ENCODE data around the gene CLCN1.

Gene CLCN1

DNA sequence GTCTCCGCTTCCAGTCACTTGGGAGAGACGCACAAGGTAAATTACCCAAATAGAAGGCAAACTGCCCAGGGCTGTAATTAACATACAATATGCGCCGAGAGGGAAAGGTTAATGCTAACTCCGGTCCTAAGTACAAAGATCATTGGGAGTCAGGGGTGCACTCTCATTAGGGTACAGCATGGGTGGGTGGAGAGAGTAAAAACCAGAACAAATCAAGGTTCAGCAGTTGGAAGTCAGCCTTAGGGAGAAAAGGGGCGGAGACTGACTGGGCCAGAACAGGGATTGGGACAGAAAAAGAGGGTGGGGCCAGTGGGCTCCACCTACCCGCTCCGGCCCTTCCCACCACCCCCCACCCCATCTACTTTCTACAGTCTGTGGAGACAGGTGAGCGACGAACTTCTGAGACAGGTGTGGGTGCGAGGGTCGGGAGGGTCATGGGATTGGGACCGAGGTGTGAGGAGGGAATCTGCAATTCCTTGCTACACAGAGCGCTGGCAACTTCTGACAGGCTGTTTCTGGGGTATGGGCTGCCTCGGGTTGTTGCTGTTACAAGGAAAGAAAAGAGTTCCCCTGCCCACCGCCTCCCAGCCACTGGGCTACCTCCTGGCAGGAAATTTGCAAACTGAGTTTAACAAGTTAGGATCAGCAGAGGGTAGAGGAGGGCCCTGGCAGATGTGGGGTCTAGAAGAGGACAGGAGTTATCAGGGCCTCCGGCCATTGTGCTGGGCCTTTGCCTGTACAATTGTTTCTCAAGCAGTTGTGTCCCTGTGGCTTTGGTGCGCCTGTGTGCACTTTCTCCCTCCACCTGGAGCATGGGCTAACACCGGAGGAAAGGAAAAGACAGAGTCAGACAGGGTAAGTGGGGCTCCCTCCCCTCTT is 31.1 kb upstream of the CLCN1 start, which contains the start of gene TMEM139:
Gene TMEM139 (plus strand): TSS at position 368 of the 879 bp plus-strand sequence. CDS start 1,000 bp downstream, outside the sequence.
- no peak within 1 kb of the TSS for H3K27ac ChIP-seq (replicated peaks)
- DNase-seq (ENCODE audit: low read depth in 1 of 2, low spot score in 1 of 2) = no peak
- TF ChIP-seq, protein P1, sequence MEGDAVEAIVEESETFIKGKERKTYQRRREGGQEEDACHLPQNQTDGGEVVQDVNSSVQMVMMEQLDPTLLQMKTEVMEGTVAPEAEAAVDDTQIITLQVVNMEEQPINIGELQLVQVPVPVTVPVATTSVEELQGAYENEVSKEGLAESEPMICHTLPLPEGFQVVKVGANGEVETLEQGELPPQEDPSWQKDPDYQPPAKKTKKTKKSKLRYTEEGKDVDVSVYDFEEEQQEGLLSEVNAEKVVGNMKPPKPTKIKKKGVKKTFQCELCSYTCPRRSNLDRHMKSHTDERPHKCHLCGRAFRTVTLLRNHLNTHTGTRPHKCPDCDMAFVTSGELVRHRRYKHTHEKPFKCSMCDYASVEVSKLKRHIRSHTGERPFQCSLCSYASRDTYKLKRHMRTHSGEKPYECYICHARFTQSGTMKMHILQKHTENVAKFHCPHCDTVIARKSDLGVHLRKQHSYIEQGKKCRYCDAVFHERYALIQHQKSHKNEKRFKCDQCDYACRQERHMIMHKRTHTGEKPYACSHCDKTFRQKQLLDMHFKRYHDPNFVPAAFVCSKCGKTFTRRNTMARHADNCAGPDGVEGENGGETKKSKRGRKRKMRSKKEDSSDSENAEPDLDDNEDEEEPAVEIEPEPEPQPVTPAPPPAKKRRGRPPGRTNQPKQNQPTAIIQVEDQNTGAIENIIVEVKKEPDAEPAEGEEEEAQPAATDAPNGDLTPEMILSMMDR (IDR thresholded peaks at IDR 0.05; ENCODE audit: insufficient read depth, low read length) = no peak
- TF ChIP-seq REST (IDR thresholded peaks at IDR 0.05; ENCODE audit: insufficient replicate concordance, low read depth) (no peak), GABPA (IDR thresholded peaks at IDR 0.05; ENCODE audit: low read depth) (no peak), SPI1 (IDR thresholded peaks at IDR 0.05; ENCODE audit: borderline replicate concordance, low read depth) (no peak), POLR2AphosphoS5 (IDR thresholded peaks at IDR 0.05; ENCODE audit: low read depth) (no peak)
- H3K27me3 ChIP-seq (ENCODE audit: insufficient read depth, poor library complexity, severe bottlenecking) = no peaks in the 10 kb centered on the region
- no peak within 1 kb of the TSS for H3K4me3 ChIP-seq (replicated peaks; ENCODE audit: insufficient read depth, low read length)

- DNase-seq (ENCODE audit: low read depth in 1 of 2, low spot score in 1 of 2) = no peak
- Histone ChIP-seq H3K27ac (replicated peaks) (no peak overlapping the region), H3K4me3 (replicated peaks; ENCODE audit: insufficient read depth, low read length) (no peak overlapping the region), H3K27me3 (ENCODE audit: insufficient read depth, poor library complexity, severe bottlenecking) (no peaks in the 10 kb centered on the region)
- TF ChIP-seq, protein P1 (IDR thresholded peaks at IDR 0.05; ENCODE audit: insufficient read depth, low read length) = no peak
- TF ChIP-seq REST (IDR thresholded peaks at IDR 0.05; ENCODE audit: insufficient replicate concordance, low read depth) = no peak
- no peak for TF ChIP-seq SPI1 (IDR thresholded peaks at IDR 0.05; ENCODE audit: borderline replicate concordance, low read depth)
Measured at GRCh38 chr7:143285470-143285778, 30.5 kb upstream of the CLCN1 start.

GRCh38 chr7:143285806-143286521 is 29.9 kb upstream of the CLCN1 start:
- Histone ChIP-seq H3K4me3 (replicated peaks; ENCODE audit: insufficient read depth, low read length) (no peak overlapping the region), H3K27me3 (ENCODE audit: insufficient read depth, poor library complexity, severe bottlenecking) (no peaks in the 10 kb centered on the region), H3K27ac (replicated peaks) (no peak overlapping the region)
- TF ChIP-seq GABPA (IDR thresholded peaks at IDR 0.05; ENCODE audit: low read depth) = no peak
- TF ChIP-seq, protein P1 (IDR thresholded peaks at IDR 0.05; ENCODE audit: insufficient read depth, low read length) = no peak
- no peak for TF ChIP-seq REST (IDR thresholded peaks at IDR 0.05; ENCODE audit: insufficient replicate concordance, low read depth)
- DNase-seq (ENCODE audit: low read depth in 1 of 2, low spot score in 1 of 2) = no peak

All from HL-60 (cell line).